Measurements from ENCODE around the gene DNASE2. TPM values are rescaled to one million over a fixed set of nuclear protein-coding genes. Genes with fewer than 3 reads are reported as not detected.

Gene DNASE2
- total and polyA plus RNA-seq, 2 of the 8 experiments (the other 6 are each of a cell fraction or from before 2014, with no cell fraction given): 33.2 to 48.2 TPM

GRCh38 chr19:12856653-12857052 is 24.6 kb downstream of the DNASE2 start (continued):
- no peak for TF ChIP-seq CHD7 (IDR thresholded peaks at IDR 0.05; ENCODE audit: insufficient replicate concordance, low read length)

Data from H1 (cell line).